Rectal smooth muscle tissue (tissue), 1 donor: ENCODE measurements around the gene LRP5.

Experiments used
- H3K27ac ChIP-seq: one replicate; pipeline ENCODE4 v1.7.0; 2013; ENCODE audit warnings: low read depth, low read length, inconsistent platforms
- H3K27me3 ChIP-seq: one replicate; pipeline ENCODE4 v1.7.0; 2013; ENCODE audit warnings: low read length; ENCODE audit not compliant: control insufficient read depth, insufficient read depth
- H3K36me3 ChIP-seq: one replicate; pipeline ENCODE4 v1.7.0; 2013; ENCODE audit warnings: low read length; ENCODE audit not compliant: control insufficient read depth, insufficient read depth
- H3K4me1 ChIP-seq: one replicate; pipeline ENCODE4 v1.7.0; 2013; ENCODE audit warnings: low read length; ENCODE audit not compliant: control insufficient read depth, insufficient read depth
- H3K4me3 ChIP-seq: one replicate; pipeline ENCODE4 v1.7.0; 2013; ENCODE audit warnings: low read length
- H3K9ac ChIP-seq: one replicate; pipeline ENCODE4 v1.7.0; 2013; ENCODE audit warnings: low read length

The LRP5 gene

DNA sequence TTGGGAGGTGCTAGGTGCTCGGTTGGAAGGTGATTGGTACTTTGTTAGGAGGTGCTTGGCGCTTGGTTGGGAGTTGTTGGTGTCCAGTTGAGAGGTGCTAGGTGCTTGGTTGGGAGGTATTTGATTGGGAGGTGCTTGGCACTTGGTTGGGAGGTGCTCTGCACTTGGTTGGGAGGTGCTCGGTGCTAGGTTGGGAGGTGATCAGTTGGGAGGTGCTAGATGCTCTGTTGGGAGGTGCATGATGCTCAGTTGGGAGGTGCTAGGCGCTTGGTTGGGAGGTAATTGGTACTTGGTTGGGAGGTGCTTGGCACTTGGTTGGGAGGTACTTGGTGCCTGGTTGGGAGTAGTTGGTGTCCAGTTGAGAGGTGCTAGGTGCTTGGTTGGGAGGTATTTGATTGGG lies 40.2 kb downstream of the LRP5 start:
- Histone ChIP-seq H3K27me3 (no peaks in the 10 kb centered on the region), H3K9ac (no peak overlapping the region), H3K4me1 (peaks cover 42% of the 10 kb centered on the region), H3K4me3 (no peak overlapping the region), H3K27ac (peak overlapping the region; percentile 92), H3K36me3 (no peaks in the 10 kb centered on the region)

DNA sequence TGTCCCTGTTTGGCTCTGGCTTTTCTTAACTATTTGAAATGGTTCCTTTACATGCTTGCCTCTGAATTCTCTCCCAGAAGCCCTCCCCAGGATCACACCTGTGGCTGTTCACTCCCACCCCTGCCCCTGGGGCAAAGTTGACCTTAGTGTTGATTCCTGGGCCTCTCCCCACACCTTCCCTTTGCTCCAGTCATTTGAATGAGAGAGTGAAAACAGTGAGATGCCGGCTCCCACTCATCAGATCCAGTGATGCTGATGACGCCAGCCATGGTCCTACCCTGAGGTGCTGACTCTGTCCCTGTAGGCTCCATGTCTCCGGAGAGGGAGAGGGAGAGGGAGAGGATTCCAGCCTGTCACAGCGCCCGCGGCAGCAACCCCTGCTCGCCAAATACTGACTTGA lies 40.7 kb downstream of the LRP5 start:
- Histone ChIP-seq H3K27ac (peak overlapping the region; percentile 92), H3K36me3 (no peaks in the 10 kb centered on the region), H3K27me3 (no peaks in the 10 kb centered on the region), H3K4me1 (peaks cover 42% of the 10 kb centered on the region), H3K4me3 (no peak overlapping the region), H3K9ac (no peak overlapping the region)

DNA sequence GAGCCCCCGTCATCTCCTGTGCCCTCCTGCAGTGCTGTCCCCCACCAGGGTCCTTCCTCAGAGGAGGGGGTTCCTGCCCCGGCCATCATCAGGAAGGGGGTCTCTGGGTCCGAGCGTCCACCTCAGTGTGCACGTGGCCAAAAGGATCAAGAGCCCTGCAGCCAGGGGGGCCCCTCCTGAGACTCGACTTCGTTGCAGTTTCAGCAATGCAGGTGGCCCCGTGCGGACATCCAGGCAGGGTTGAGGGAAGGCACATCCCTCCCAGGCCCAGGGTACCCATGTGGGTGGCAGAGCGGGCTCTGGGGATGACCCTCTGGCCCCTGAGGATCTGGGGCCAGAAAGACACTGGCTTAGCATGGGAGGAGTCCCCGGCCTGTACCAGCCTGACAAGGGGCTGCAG lies 41.3 kb downstream of the LRP5 start:
- no peaks in the 10 kb centered on the region for H3K27me3 ChIP-seq
- no peak overlapping the region for H3K9ac ChIP-seq
- H3K4me3 ChIP-seq, result no peak overlapping the region
- H3K36me3 ChIP-seq, result no peaks in the 10 kb centered on the region
- peaks cover 42% of the 10 kb centered on the region for H3K4me1 ChIP-seq
- peak overlapping the region; percentile 92 for H3K27ac ChIP-seq

DNA sequence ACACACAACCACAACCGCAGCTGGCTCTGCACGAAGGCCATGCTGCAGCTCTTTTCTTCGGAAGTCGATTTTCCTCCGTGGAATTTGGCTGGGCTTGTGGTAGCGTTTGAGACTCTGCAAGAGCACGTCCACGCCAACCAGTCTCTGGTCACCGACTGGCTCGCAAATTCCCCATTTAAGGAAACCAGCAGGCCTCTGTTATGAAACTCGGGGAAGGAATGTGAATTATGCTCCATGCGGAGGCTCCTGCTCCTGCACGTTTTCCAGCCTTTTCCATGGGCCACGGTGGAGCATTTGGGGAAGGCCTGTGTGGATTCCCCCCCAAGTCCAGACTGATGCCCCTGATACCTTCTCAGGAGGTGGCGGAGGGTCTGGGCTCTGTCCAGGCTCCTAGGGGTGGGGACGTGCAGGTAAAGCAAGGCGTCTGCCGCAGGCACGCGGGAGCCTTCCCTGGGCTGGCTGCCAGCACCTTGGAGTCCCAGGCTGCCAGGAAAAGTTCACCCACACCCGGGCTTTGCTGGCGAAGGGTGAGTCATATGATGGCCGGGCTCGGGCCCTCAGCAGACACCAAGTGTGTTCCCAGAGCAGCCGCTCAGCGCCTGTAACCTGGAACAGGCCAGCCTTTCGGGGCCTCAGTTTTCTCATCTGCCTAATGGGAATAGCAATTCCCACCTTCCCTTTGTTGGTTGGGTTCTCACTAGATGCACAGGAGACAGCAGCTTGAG lies 41.9 kb downstream of the LRP5 start:
- Histone ChIP-seq H3K4me1 (peaks cover 42% of the 10 kb centered on the region), H3K9ac (no peak overlapping the region), H3K36me3 (no peaks in the 10 kb centered on the region), H3K27me3 (no peaks in the 10 kb centered on the region), H3K27ac (peak overlapping the region; percentile 92), H3K4me3 (peak overlapping the region; percentile 33)

DNA sequence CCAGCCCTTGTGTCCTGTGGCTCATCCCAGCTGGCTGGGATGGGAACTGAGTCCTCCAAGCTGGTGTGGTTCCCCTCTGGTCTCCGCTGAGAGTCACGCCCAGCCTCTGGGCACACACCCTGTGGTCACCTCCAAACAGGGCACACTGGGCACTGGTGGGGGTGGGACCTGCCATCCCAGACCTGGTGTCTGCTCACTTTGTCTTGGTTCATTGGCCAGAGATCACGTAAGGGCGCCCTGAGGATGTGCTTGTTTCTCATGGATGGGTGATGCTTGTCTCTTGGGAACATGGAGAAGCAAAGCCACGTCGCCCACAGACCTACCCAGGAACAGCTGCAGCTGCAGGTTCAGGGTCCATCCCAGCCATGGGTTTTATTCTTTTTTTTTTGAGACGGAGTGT lies 43.1 kb downstream of the LRP5 start:
- H3K4me1 ChIP-seq, result peaks cover 42% of the 10 kb centered on the region
- H3K27ac ChIP-seq, result peak overlapping the region; percentile 92
- H3K4me3 ChIP-seq, result no peak overlapping the region
- no peaks in the 10 kb centered on the region for H3K27me3 ChIP-seq
- H3K9ac ChIP-seq, result no peak overlapping the region
- H3K36me3 ChIP-seq, result peaks cover 2% of the 10 kb centered on the region

DNA sequence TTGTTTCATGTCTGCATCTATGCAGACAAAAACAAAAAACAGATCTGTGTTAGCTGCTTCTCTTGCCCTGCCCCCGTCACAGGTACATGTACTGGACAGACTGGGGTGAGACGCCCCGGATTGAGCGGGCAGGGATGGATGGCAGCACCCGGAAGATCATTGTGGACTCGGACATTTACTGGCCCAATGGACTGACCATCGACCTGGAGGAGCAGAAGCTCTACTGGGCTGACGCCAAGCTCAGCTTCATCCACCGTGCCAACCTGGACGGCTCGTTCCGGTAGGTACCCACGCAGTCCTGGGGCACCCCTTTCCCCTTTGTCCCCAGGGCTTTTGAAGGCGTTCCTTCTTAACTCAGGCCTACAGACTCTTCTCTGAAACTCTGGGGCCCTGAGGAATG lies 45.2 kb downstream of the LRP5 start:
- Histone ChIP-seq H3K36me3 (peaks cover 2% of the 10 kb centered on the region), H3K27me3 (no peaks in the 10 kb centered on the region), H3K27ac (no peak overlapping the region), H3K4me3 (no peak overlapping the region), H3K9ac (no peak overlapping the region), H3K4me1 (peaks cover 31% of the 10 kb centered on the region)

DNA sequence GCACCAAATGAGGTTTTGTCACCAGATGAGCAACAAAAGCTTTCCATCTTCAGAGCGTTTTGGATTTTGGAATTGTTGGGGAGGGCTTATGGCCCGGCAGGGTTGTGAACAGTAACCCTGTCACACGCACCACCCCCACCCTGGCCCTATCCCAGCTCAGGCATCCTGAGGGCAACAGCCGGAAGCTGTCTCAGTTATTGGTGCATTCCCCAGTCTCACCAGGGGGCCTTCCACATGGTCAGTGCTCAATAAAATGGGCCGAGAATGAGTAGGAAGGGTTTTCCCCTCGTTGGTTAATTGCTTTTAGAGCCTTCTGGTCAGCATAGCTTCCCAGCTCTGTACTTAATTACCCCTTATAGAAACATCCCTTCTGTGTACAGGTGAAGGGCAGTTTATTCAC lies 46.0 kb downstream of the LRP5 start:
- H3K36me3 ChIP-seq, result peaks cover 2% of the 10 kb centered on the region
- no peak overlapping the region for H3K9ac ChIP-seq
- H3K27me3 ChIP-seq, result no peaks in the 10 kb centered on the region
- peaks cover 23% of the 10 kb centered on the region for H3K4me1 ChIP-seq
- H3K27ac ChIP-seq, result no peak overlapping the region
- H3K4me3 ChIP-seq, result no peak overlapping the region

DNA sequence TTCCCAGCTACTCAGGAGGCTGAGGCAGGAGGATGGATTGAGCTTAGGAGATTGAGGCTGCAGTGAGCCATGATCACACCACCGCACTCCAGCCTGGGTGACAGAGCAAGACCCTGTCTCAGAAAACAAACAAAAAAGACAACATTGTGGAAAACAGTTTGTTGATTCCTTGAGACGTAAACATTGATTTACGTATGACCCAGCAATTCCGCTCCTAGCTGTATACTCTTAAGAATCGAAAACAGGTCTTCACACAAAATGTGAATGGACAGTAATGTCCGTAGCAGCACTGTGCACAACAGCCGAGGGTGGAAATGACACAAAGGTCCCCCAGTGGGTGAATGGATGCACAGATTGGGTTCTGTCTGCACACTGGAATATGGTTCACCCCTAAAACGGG lies 49.3 kb downstream of the LRP5 start:
- no peak overlapping the region for H3K4me3 ChIP-seq
- peaks cover 2% of the 10 kb centered on the region for H3K36me3 ChIP-seq
- H3K9ac ChIP-seq, result no peak overlapping the region
- peaks cover under 1% of the 10 kb centered on the region for H3K4me1 ChIP-seq
- no peak overlapping the region for H3K27ac ChIP-seq
- no peaks in the 10 kb centered on the region for H3K27me3 ChIP-seq

DNA sequence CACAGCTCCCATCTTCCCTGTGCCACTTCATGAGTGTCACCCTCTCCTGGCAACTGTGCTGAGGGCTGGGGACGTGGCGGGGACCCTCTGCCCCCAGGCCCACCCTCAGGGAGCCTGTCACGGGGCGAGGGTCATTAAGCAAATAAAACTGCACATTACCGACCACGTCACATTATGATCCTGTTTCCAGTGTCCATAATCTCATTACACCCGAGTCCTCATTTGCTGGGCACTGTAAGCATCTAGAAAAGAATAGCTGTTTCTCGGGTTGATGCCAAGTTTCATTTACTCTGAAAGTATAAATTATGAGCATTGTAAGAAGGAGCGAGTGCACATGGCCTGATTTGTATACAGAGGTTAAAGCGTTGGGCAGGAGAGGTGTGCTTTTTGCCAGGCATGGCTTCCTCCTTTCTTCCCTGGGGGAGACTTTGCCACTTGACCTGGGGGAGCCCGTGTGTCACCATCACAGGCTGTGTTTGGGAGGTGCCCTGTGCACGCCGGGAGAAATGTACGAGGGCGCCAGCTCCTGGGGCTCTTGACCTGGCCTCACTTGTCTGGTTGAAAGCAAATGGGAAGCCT lies 50.5 kb downstream of the LRP5 start:
- Histone ChIP-seq H3K36me3 (peaks cover 2% of the 10 kb centered on the region), H3K9ac (no peak overlapping the region), H3K4me1 (no peaks in the 10 kb centered on the region), H3K4me3 (no peak overlapping the region), H3K27me3 (no peaks in the 10 kb centered on the region), H3K27ac (peak overlapping the region; percentile 85)

DNA sequence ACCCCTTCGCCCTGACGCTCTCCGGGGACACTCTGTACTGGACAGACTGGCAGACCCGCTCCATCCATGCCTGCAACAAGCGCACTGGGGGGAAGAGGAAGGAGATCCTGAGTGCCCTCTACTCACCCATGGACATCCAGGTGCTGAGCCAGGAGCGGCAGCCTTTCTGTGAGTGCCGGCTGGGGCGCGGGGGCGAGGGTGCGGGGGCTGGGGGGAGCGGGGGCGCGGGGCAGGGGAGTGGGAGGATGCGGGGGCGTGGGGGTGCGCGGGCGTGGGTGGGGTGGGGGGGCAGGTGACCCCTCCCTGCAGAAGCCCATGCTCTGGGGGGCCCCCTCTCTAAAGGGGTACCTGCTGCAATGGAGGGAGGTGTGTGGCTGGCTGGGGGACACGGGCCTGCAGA lies 51.4 kb downstream of the LRP5 start:
- no peak overlapping the region for H3K27ac ChIP-seq
- no peaks in the 10 kb centered on the region for H3K27me3 ChIP-seq
- no peak overlapping the region for H3K4me3 ChIP-seq
- H3K4me1 ChIP-seq, result no peaks in the 10 kb centered on the region
- peaks cover 6% of the 10 kb centered on the region for H3K36me3 ChIP-seq
- no peak overlapping the region for H3K9ac ChIP-seq

DNA sequence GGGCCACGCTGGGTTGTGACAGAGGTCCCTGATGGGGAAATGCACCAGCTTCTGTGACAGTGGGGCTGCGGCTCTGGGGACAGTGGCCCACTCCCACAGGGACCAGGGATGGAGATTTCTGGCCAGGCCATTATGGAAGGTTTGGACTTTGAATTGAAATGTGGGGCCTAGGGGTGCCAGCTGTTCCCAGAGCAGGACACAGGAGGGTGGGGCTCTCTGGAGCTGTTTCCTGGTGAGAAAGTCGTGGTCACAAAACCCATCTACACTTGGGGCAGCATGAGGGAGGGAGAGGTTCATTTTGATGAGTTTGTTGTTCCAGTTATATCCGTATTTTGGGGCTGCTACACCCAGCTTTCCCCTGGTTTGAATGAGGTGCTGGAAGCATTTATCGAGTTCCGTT lies 52.2 kb downstream of the LRP5 start:
- Histone ChIP-seq H3K27me3 (no peaks in the 10 kb centered on the region), H3K27ac (no peak overlapping the region), H3K4me1 (peaks cover under 1% of the 10 kb centered on the region), H3K36me3 (peaks cover 6% of the 10 kb centered on the region), H3K9ac (no peak overlapping the region), H3K4me3 (no peak overlapping the region)

DNA sequence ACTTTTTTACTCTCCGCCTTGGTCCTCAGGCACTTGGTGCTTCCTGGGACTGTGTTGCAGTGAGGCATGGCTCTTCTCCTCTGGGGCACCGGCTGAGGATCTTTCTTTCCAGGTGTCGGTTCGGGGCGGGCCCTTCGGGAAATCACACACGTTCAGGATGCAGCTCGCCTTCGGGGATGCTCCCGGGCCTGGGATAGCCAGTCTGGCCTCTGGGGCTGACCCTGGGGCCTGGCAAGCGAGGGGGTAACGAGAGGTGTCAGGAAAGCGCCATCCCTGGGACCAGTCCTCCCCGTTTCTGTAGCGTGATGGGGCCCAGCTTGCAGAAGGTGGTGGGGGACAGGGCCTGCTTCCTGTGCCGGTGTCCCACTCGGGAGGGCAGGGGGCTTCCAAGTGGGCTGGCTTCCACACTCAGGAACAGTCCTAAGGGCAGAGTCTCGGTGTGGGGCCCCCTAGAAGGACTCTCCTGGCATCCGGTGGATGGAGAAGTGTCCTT lies 53.6 kb downstream of the LRP5 start:
- H3K36me3 ChIP-seq, result peaks cover 4% of the 10 kb centered on the region
- peaks cover 14% of the 10 kb centered on the region for H3K4me1 ChIP-seq
- H3K27me3 ChIP-seq, result no peaks in the 10 kb centered on the region
- H3K27ac ChIP-seq, result no peak overlapping the region
- H3K4me3 ChIP-seq, result no peak overlapping the region
- no peak overlapping the region for H3K9ac ChIP-seq

DNA sequence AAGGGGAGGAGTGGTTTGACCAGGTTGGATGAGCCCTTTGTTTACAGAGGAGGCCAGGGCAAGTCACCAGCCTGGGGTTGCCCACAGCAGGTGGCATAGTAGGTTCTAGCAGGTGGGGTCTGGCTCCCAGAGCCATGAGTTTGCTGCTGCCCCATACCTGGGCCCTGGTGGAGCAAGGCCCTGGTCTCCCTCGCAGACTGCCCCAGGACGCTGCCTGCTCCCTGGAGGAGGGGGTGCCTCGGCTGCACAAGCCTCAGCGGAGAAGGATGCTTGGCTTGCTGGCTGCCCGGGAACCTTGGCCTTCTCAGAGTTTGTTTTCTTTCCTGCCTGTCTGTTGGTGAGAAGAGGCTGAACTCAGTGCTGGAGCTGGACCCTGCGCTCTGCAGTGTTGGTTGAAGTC lies 54.9 kb downstream of the LRP5 start:
- H3K4me1 ChIP-seq, result peaks cover 27% of the 10 kb centered on the region
- no peak overlapping the region for H3K9ac ChIP-seq
- H3K27ac ChIP-seq, result no peak overlapping the region
- peaks cover 4% of the 10 kb centered on the region for H3K36me3 ChIP-seq
- no peaks in the 10 kb centered on the region for H3K27me3 ChIP-seq
- H3K4me3 ChIP-seq, result no peak overlapping the region
